Small intestine (tissue), 7 donors: ENCODE data around the gene AGK. TPM values are rescaled to one million over a fixed set of nuclear protein-coding genes. Genes with fewer than 3 reads are reported as not detected.
A peak's percentile ranks its signal among the peaks of the same experiment; 100 is the strongest.

Experiments used
- DNase-seq, 2 donors: peaks; one replicate each; pipeline versions ENCODE4 v3.0.0 to v3.0.0-alpha.2; 2013
- FAIRE-seq: peaks from 2 replicates; lab custom pipeline; 2012; peaks lifted over from hg19 to GRCh38; lab: Jason Lieb, UNC
- H3K27ac ChIP-seq, 3 donors: one replicate each; pipeline ENCODE4 v1.5.1; 2013; ENCODE audit warnings: low read length in 2 of 3, mild to moderate bottlenecking in 2 of 3, control low read depth in 1 of 3, inconsistent platforms in 1 of 3, low read depth in 1 of 3, moderate library complexity in 1 of 3
- H3K27me3 ChIP-seq, 3 donors: one replicate each; pipeline ENCODE4 v1.6.1; 2013; ENCODE audit warnings: low read length in 3 of 3, inconsistent platforms in 1 of 3; ENCODE audit not compliant: control insufficient read depth in 3 of 3, insufficient read depth in 3 of 3
- H3K36me3 ChIP-seq, 3 donors: one replicate each; pipeline ENCODE4 v1.6.1; 2013; ENCODE audit warnings: low read length in 3 of 3, inconsistent platforms in 1 of 3, low read depth in 1 of 3, mild to moderate bottlenecking in 1 of 3, moderate library complexity in 1 of 3; ENCODE audit not compliant: control insufficient read depth in 3 of 3, insufficient read depth in 2 of 3
- H3K4me1 ChIP-seq, 3 donors: one replicate each; pipeline ENCODE4 v1.6.1; 2013; ENCODE audit warnings: low read length in 2 of 3, inconsistent platforms in 1 of 3, low read depth in 1 of 3, mild to moderate bottlenecking in 1 of 3, moderate library complexity in 1 of 3; ENCODE audit not compliant: control insufficient read depth in 3 of 3, insufficient read depth in 2 of 3
- H3K4me3 ChIP-seq, 3 donors: one replicate each; pipeline ENCODE4 v1.5.1; 2013; ENCODE audit warnings: low read length in 3 of 3, control low read depth in 1 of 3, inconsistent platforms in 1 of 3, low read depth in 1 of 3, mild to moderate bottlenecking in 1 of 3, moderate library complexity in 1 of 3
- H3K9me3 ChIP-seq, 2 donors: one replicate each; pipeline ENCODE4 v1.6.1; 2013; ENCODE audit warnings: low read depth in 1 of 2, low read length in 1 of 2; ENCODE audit not compliant: control insufficient read depth in 2 of 2, insufficient read depth in 1 of 2
- WGBS, 3 donors: extraction: QIAGEN DNeasy Blood & Tissue Kit; methylation state at CpG; one replicate each; pipeline ENCODE4 v1.1.7; 2013; 5-methylcytosine and 5-hydroxymethylcytosine counted together
- polyA plus RNA-seq, 4 donors: library from polyadenylated mRNA; stranded (reverse) in 3 of 4; unstranded in 1 of 4; fragments of 200-250 nt in 3 of 4; fragments of 120-200 nt in 1 of 4; gene quantifications; one replicate each; pipeline versions ENCODE4 v1.2.1 to v1.2.3, GENCODE V29; 2013
- donor health status: healthy with polysubstance abuse.
- donor health status: control.
- donor health status: control.
- donor health status: Bipolar disorder and iron deficiency.
- donor health status: healthy.

The AGK gene
- polyA plus RNA-seq, 4 donors: 3.2 to 23.3 (median 7.3) TPM

DNA sequence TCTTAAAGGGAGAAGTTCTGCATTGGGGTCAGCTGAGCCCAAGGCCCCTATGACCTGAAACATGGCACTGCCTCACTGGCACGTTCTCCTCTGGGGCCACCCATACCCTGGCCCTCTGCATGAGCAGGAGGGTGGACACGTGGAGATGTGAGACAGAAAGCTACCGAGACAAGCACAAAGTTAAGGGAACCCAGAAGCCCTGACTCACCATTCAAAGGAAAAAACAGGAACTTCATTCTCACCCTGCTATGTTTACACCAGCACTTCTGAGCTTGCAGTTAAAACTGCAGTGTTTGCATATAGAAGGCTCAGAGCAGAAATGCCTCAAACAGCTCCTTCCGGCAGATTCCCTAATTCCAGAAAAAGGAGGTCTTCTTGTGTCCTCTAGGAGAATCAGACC, 109.0 kb downstream of the AGK start:
- peaks cover 9 to 26% (median 14%) of the 10 kb centered on the region in 3 donors for H3K4me1 ChIP-seq
- no peak for FAIRE-seq
- no peak overlapping the region for H3K4me3 ChIP-seq
- 64 to 88% (median 79%) methylated on average over 4 of the region's 4 CpGs for WGBS, 3 donors
- H3K9me3 ChIP-seq: no peaks in the 10 kb centered on the region
- no peak for DNase-seq
- H3K36me3 ChIP-seq: peaks cover 9 to 48% (median 12%) of the 10 kb centered on the region in 3 donors
- no peak overlapping the region for H3K27ac ChIP-seq
- H3K27me3 ChIP-seq: no peaks in the 10 kb centered on the region

DNA sequence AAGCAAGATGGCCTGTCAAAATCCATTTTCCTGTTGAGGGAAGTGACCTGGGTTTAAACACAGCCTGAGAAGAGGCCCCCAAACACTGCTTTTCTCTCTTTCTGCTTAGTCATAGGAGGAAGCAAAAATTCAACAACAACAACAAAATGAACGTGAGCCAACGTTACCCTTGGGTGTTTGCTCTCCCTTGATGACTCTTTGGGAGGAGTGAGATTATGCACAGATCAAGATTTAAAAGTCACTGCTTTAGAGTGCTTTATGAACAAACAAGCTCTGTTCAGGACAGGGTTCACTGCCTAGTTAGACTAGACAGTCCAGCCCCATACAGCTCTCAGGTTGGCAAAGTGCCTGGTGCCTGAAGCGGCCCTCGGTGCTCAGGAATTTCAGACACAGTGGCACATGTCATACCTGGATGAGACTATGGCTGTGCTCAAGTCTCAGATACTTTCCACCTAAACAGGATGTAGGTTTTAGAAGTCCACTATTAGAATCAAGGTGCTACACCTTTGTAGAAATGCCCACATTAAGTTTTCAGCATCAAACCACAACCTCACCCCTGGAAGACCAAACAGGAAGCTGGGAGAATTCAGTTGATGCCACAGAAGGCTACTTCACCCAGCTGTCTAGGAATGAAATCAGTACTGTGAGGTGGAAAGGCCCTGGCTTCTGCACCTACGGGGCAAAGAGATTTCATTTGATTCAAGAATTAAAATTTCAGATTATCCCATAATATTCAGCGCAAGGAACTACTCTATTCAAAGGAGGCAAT, 112.1 kb downstream of the AGK start:
- peaks cover 9 to 27% (median 14%) of the 10 kb centered on the region in 3 donors for H3K4me1 ChIP-seq
- H3K27ac ChIP-seq: peak overlapping the region in 2 of 3 donors; percentile 48 to 74
- no peak for FAIRE-seq
- WGBS, 3 donors: 23 to 49% (median 37%) methylated on average over 6 of the region's 6 CpGs
- no peaks in the 10 kb centered on the region for H3K9me3 ChIP-seq
- H3K27me3 ChIP-seq: no peaks in the 10 kb centered on the region
- no peak overlapping the region for H3K4me3 ChIP-seq
- peaks cover 7 to 61% (median 12%) of the 10 kb centered on the region in 3 donors for H3K36me3 ChIP-seq
- peak; percentile 50 to 73 for DNase-seq

DNA sequence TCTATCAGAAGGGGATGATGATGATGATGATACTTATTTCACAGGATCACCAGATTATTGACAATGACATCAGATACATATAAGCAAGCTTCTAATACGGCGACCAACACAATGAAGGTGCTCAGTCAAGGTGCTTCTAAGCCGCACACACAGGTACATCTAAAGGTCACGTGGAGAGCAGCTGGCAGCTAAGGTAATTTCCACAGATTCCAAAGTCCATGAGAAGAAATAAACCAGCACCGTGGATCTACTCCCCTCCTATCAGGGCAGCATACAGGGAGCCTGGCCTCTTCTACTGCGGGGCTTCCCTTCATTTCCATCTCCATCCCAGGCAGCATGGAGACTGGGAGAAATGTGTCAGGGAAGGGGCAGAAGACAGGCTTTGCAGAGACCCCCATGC, 113.2 kb downstream of the AGK start:
- FAIRE-seq (no peak), DNase-seq (peak; percentile 90)
- H3K4me1 ChIP-seq: peaks cover 9 to 27% (median 14%) of the 10 kb centered on the region in 3 donors
- no peak overlapping the region for H3K4me3 ChIP-seq
- peak overlapping the region in 1 of 3 donors; percentile 48 for H3K27ac ChIP-seq
- 25 to 66% (median 30%) methylated on average over 6 of the region's 6 CpGs for WGBS, 3 donors
- H3K36me3 ChIP-seq: peaks cover 7 to 70% (median 12%) of the 10 kb centered on the region in 3 donors
- no peaks in the 10 kb centered on the region for H3K9me3 ChIP-seq
- no peaks in the 10 kb centered on the region for H3K27me3 ChIP-seq

DNA sequence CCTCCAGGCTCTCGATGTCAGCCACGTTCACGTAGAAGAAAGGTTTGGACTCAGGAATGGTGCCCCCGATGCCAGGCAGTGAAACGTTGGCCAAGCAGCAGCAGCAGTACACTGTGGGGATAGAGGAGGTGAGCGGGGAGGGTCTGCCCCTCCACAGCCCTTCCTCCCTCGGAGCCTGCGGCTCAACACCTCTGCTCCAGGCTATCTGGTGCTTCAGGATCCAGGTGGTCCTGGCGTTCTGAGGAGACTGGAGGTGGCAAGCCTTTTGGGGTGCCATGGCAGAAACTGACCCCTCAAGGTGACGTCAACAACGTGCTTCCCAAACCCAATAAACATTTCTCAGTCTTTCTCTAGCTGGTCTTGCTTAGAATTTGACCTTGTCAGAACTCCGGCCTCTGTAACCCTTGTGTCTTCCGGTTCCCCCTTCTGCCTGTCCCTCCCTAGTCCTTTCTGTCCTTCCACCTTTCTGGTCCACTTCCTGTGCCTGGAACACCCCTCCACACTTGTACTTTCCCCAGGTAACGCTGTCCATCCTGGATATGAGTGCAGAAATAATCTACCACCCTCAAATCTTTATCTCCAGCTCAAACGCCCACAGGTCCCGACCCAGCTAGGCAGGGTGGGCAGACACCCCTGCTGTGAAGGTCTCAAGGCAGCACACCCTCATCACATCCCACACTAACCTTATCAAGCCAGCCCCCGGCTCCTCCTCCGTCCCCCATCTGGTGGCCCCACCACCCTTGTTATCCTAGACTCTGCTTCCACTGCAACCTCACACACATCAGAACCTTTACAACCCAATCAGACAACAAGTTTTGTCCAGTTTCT, 114.2 kb downstream of the AGK start:
- 94 to 96% (median 95%) methylated on average over 18 of the region's 18 CpGs for WGBS, 3 donors
- H3K4me1 ChIP-seq: peaks cover 9 to 27% (median 14%) of the 10 kb centered on the region in 3 donors

DNA sequence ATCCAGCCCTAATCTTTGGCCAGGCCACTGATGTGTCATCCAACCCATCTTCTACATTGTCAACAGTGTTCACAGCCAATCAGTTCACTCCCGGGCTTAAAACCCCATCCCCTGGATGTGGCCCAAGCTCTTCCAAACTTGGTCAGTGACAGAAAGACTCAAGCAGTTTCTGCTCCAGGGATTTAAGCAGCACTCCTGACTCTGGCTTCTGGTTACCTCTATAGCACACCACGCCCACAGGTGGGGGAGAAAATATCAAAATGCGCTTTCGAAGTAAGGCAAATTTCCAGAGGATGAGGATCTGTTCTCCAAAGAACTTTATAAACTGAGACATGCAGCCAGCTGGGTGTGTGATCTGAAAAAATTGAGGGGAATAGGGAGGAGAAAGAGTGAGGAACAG, 114.9 kb downstream of the AGK start:
- Histone ChIP-seq H3K27me3 (no peaks in the 10 kb centered on the region), H3K36me3 (peaks cover 2 to 64% (median 7%) of the 10 kb centered on the region in 3 donors), H3K4me1 (peaks cover 9 to 27% (median 14%) of the 10 kb centered on the region in 3 donors), H3K27ac (no peak overlapping the region), H3K9me3 (no peaks in the 10 kb centered on the region), H3K4me3 (no peak overlapping the region)
- WGBS, 3 donors: 90 to 95% (median 91%) methylated on average over 4 of the region's 4 CpGs
- no peak for DNase-seq
- no peak for FAIRE-seq

More for the DNA sequence above, 114.2 kb downstream of the AGK start:
- Histone ChIP-seq H3K27ac (no peak overlapping the region), H3K27me3 (no peaks in the 10 kb centered on the region), H3K9me3 (no peaks in the 10 kb centered on the region), H3K36me3 (peaks cover 4 to 62% (median 7%) of the 10 kb centered on the region in 3 donors), H3K4me3 (no peak overlapping the region)
- DNase-seq (no peak), FAIRE-seq (no peak)

DNA sequence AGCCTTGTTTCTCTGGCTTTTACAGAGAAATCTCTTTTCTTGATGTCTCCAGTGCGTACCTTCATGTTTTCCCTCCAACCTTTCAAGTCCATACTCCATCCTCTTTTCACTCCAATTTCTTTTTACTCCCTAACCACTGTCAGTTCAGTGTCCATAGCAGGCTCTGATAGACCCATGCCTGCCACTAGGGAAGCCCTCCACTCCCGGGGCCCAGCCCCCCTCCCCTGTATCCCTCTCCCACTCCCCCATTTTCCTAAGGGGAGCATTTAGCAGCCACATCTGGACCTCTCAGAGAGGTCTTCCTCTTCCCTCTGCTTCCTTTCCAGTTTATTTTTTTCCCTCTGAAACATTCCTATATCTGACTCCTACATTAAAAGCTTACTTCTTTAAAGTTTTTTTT, 117.6 kb downstream of the AGK start:
- DNase-seq: no peak
- H3K27me3 ChIP-seq: no peaks in the 10 kb centered on the region

DNA sequence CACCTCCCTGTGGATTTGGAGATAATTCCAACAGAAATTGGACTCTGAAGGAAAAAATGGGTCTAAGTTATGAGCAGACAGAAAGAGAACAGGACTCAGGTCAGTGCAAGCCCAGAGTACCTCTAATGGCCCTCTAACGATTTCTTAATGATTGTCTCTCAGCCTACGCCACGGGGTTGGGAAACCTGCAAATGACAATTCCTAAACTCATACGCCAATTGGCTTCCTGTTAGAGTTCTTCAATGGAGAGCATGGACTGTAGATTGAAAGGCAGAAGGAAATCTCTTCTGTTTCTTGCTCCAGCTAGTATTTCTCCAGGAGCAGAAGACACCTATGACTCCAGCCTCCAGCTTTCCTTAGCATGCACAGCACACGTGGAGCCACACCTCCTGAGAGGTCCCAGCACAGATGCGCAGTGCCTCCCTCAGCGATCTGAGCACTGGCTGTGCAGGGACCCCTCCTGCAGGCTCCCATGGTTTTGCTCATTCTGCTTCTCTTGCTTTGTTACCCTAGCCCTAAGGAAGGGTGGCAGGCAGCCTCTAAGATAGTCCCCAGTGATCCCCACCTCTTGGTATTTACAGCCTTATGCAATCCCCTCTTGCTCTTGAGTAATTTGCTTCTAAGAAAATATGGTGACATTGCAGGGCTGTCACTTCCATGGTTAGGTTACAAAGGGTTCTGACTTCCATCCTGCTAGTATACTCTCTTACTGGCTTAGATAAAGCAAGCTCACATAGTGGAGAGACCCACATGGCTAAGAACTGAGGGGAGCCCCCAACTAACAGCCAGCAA, 120.7 kb downstream of the AGK start:
- no peak for FAIRE-seq
- WGBS, 3 donors: 94 to 96% (median 95%) methylated on average over 7 of the region's 7 CpGs
- H3K9me3 ChIP-seq: peaks cover 0 to 3% of the 10 kb centered on the region in 2 donors

More for the DNA sequence above, 117.6 kb downstream of the AGK start:
- Histone ChIP-seq H3K9me3 (peaks cover 0 to 3% of the 10 kb centered on the region in 2 donors), H3K4me3 (no peak overlapping the region), H3K4me1 (peaks cover 4 to 17% (median 5%) of the 10 kb centered on the region in 3 donors), H3K27ac (no peak overlapping the region), H3K36me3 (peaks cover 0 to 50% (median 1%) of the 10 kb centered on the region in 3 donors)
- WGBS, 3 donors: 84 to 94% (median 87%) methylated on average over 2 of the region's 2 CpGs
- no peak for FAIRE-seq

More for the DNA sequence above, 120.7 kb downstream of the AGK start:
- peaks cover 0 to 37% (median 0%) of the 10 kb centered on the region in 3 donors for H3K36me3 ChIP-seq
- no peak overlapping the region for H3K27ac ChIP-seq
- DNase-seq: peak in 1 of 2 donors; percentile 57
- H3K27me3 ChIP-seq: no peaks in the 10 kb centered on the region
- no peak overlapping the region for H3K4me3 ChIP-seq
- H3K4me1 ChIP-seq: peaks cover 0 to 4% (median 0%) of the 10 kb centered on the region in 3 donors
